Right lobe of liver (tissue), 6 donors: ENCODE results near the gene ZFYVE9. TPM values are rescaled to one million over a fixed set of nuclear protein-coding genes. Genes with fewer than 3 reads are reported as not detected.
"Not testable (repeated sequence)": the region's sequence is repeated elsewhere in the genome, so short reads cannot be mapped to it uniquely, and the experiment has no call there.

Experiments
- ATAC-seq, 4 donors: fragments of 200-7000 bp; cut with Tn5 transposase; one replicate each; pipeline ENCODE4 v1.9.1; 2020; ENCODE audit warnings: mild to moderate bottlenecking in 4 of 4, moderate library complexity in 4 of 4
- DNase-seq, 3 donors: peaks; one replicate each; pipeline ENCODE4 v3.0.0-alpha.2; 2020
- H3K27ac ChIP-seq, 3 donors: fragments of 200-600 bp; one replicate each; pipeline ENCODE4 v1.8.0; 2022
- H3K27me3 ChIP-seq, 2 donors: fragments of 200-600 bp; one replicate each; pipeline ENCODE4 v1.8.0; 2022
- H3K36me3 ChIP-seq, 4 donors: fragments of 200-600 bp; sonication (generic) in 1 of 4; one replicate each; pipeline versions ENCODE4 v1.5.1 to v1.8.0; 2017 to 2022; ENCODE audit warnings: control low read depth in 1 of 4
- H3K4me1 ChIP-seq, 4 donors: fragments of 200-600 bp; sonication (generic) in 1 of 4; one replicate each; pipeline versions ENCODE4 v1.5.1 to v1.8.0; 2017 to 2022; ENCODE audit warnings: control low read depth in 1 of 4
- H3K4me3 ChIP-seq, 3 donors: fragments of 200-600 bp; one replicate each; pipeline ENCODE4 v1.8.0; 2022
- H3K9me3 ChIP-seq, 4 donors: fragments of 200-600 bp; sonication (generic) in 1 of 4; one replicate each; pipeline versions ENCODE4 v1.5.1 to v1.8.0; 2017 to 2022; ENCODE audit warnings: control low read depth in 1 of 4
- POLR2A ChIP-seq: fragments of 450-650 bp; IDR thresholded peaks from one replicate; pipeline ENCODE4 v1.6.1; 2017; ENCODE audit warnings: antibody characterized with exemption, mild to moderate bottlenecking
- WGBS: methylation state at CpG from one replicate; pipeline ENCODE4 v1.1.6; 2018; ENCODE audit warnings: low coverage, low lambda C conversion rate; ENCODE audit not compliant: insufficient coverage; ENCODE audit errors: missing lambda C conversion rate; 5-methylcytosine and 5-hydroxymethylcytosine counted together
- intact Hi-C, 2 donors: fragments of 100-400 bp; cut with DNase I; formaldehyde crosslinking; loops; one replicate each; pipeline versions ENCODE4 v1.11.2 to v1.14.1; 2022
- total RNA-seq, 6 experiments: library from RNA; depleted of rRNA in 2 of 6; stranded (reverse); fragments of >200 nt in 2 of 6; fragmentation: NEBNext Ultra II Directional in 3 of 6; extraction: Animal tissue kit (Norgen Biotek cat#: 25700) in 3 of 6; gene quantifications; one replicate each; pipeline versions ENCODE4 v1.1.0 to v1.2.4, GENCODE V29; 2016 to 2023
- TF ChIP-seq, protein P1 (sequence below), 4 donors: fragments of 200-600 bp in 3 of 4; fragments of 450-650 bp in 1 of 4; IDR thresholded peaks; one replicate each; pipeline versions ENCODE4 v1.5.1 to v1.8.0; 2016 to 2022; ENCODE audit warnings: antibody characterized with exemption in 4 of 4, mild to moderate bottlenecking in 2 of 4
- donor health status: DM: no; HTN: yes; CAD: no.
- donor health status: DM: no; HTN: no; CAD: no.
- donor health status: DM: no; HTN: no; CAD: no.
- donor health status: DM: no; HTN: yes; CAD: no.
- donor health status: DM: no; HTN: yes; CAD: no.

The ZFYVE9 gene
- total RNA-seq, 6 experiments from 2014 or later = 9.6 to 15.6 (median 12.3) TPM

DNA sequence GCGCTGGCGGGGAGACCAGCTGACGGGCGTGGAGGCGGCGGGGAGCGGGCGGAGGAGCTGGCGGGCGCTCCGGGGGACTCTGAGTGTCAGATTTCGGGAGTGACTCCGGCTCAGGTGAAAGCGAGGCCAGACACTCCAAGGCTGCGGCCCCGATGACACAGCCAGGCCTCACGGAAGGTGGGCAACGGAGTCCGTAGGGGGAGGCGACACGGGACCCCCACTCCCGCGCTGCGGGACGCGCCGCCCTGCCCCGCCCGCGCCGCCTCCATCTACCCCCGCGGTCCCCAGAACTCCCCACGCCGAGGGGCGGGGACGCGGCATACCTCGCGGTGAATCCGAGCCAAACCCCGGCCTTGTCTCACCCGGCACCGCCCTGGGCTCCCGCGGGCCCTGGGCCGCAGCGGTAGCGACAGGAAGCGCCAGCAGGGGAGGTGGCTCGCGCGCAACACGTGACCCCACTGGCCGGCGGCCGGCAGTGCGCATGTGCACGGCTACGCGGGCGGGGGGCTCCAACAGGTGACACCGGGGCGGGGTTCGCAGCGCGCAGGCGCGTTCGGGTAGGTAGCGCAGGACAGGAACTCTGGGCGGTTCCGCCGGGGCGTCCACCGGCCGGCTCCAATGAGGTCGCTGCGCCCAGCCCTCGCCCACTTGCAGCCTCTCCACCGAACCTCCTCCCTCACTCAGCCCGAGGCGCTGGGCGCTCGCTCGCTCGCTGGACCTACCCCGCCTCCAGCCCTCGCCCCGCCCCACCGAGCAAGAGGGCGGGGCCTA lies 224.0 kb downstream of the ZFYVE9 start, which contains the start of gene CC2D1B:
Gene CC2D1B, minus strand, starts transcription at position 460 of the 771 bp plus-strand sequence. CDS start 1,585 bp downstream, outside the sequence.
- DNase-seq (peak; percentile 100), ATAC-seq (peak; percentile 92 to 98 (median 94))
- WGBS = 0% methylated on average over 6 of the region's 92 CpGs
- peak within 1 kb of the TSS; percentile 79 to 99 (median 91) for H3K4me3 ChIP-seq
- no peaks in the 10 kb centered on the region for H3K9me3 ChIP-seq
- no peaks in the 10 kb centered on the region for H3K27me3 ChIP-seq
- intact Hi-C loops = no loop called here
- peaks cover 0 to 6% (median 2%) of the 10 kb centered on the region in 4 donors for H3K4me1 ChIP-seq
- H3K36me3 ChIP-seq = peaks cover 0 to 27% (median 9%) of the 10 kb centered on the region in 4 donors
- TF ChIP-seq POLR2A = peak; percentile 96
- TF ChIP-seq, protein P1, sequence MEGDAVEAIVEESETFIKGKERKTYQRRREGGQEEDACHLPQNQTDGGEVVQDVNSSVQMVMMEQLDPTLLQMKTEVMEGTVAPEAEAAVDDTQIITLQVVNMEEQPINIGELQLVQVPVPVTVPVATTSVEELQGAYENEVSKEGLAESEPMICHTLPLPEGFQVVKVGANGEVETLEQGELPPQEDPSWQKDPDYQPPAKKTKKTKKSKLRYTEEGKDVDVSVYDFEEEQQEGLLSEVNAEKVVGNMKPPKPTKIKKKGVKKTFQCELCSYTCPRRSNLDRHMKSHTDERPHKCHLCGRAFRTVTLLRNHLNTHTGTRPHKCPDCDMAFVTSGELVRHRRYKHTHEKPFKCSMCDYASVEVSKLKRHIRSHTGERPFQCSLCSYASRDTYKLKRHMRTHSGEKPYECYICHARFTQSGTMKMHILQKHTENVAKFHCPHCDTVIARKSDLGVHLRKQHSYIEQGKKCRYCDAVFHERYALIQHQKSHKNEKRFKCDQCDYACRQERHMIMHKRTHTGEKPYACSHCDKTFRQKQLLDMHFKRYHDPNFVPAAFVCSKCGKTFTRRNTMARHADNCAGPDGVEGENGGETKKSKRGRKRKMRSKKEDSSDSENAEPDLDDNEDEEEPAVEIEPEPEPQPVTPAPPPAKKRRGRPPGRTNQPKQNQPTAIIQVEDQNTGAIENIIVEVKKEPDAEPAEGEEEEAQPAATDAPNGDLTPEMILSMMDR (IDR thresholded peaks at IDR 0.05) = peak in 2 of 4 donors; percentile 16 to 46
- H3K27ac ChIP-seq = peak within 1 kb of the TSS; percentile 60 to 93 (median 88)

DNA sequence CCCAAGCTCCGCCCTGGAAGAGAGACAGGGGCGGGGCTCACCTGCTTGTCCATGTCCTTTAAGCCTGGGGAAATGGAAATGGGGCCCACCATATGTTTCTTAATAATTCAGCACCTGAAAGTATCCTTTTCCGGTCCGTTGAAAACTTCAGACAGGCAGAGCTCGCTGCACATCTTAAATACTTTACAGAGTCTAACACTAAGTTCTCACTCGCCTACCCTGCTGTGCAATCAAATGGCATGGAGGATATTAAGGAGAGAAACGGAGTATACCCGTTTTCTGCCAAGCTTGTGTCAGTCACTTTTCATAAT lies 224.6 kb downstream of the ZFYVE9 start:
- Histone ChIP-seq H3K27ac (peak overlapping the region in 2 of 3 donors; percentile 88 to 93), H3K27me3 (no peaks in the 10 kb centered on the region), H3K4me3 (peak overlapping the region; percentile 79 to 99 (median 91)), H3K4me1 (peaks cover 0 to 6% (median 2%) of the 10 kb centered on the region in 4 donors), H3K9me3 (no peaks in the 10 kb centered on the region), H3K36me3 (peaks cover 0 to 22% (median 7%) of the 10 kb centered on the region in 4 donors)
- TF ChIP-seq, protein P1 (IDR thresholded peaks at IDR 0.05) = no peak
- TF ChIP-seq POLR2A = no peak
- ATAC-seq (no peak), DNase-seq (no peak)
- intact Hi-C loops = no loop called here
- WGBS = 23% methylated on average over 7 of the region's 8 CpGs

DNA sequence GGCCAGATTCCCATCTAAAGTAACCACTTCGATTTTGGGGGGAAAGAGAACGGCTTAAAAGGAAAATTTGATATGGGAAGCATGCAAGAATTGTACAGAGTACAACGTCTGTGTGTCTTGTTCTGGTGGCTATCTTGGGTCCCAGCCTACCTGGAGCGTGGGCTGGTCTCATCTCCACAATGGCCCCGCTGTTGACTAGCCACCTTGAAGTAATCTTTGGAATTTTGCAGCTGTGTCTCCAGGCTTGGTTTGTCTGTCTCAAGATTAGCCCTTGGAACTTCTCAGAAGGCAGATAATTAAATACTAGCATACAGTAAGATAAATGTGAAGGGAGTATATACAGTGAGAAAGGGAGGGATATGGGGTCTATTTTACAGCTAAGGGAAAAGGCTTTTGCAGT lies 225.4 kb downstream of the ZFYVE9 start:
- Histone ChIP-seq H3K4me3 (no peak overlapping the region), H3K36me3 (peaks cover 0 to 14% (median 3%) of the 10 kb centered on the region in 4 donors), H3K27me3 (no peaks in the 10 kb centered on the region), H3K9me3 (no peaks in the 10 kb centered on the region), H3K4me1 (peaks cover 0 to 6% (median 2%) of the 10 kb centered on the region in 4 donors), H3K27ac (no peak overlapping the region)
- intact Hi-C loops = no loop called here
- no peak for TF ChIP-seq POLR2A
- TF ChIP-seq, protein P1 (IDR thresholded peaks at IDR 0.05) = no peak
- ATAC-seq (no peak), DNase-seq (no peak)
- WGBS = 78% methylated on average over 5 of the region's 5 CpGs

DNA sequence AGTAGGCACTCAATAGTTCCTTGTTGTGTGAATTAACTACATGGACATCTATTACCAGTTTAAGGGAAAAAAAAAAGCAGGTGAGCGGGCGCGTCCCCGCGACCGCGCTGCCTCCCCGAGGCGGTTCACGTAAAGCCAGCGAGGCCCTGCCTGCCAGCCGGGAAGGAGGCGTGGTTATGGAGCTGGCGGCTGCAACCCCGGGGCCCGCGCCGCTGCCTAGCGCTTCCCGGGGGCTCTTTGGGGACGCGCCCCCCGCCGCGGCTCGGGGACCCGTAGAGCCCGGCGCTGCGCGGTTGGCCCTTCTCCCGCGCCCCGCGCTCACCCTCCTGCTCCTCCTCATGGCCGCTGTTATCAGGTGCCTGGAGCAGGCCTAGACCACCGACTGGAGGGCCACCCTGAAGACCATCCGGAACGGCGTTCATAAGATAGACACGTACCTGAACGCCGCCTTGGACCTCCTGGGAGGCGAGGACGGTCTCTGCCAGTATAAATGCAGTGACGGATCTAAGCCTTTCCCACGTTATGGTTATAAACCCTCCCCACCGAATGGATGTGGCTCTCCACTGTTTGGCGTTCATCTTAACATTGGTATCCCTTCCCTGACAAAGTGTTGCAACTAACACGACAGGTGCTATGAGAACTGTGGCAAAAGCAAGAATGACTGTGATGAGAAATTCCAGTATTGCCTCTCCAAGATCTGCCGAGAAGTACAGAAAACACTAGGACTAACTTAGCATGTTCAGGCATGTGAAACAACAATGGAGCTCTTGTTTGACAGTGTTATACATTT lies 226.7 kb downstream of the ZFYVE9 start:
- peaks cover 0 to 4% (median 0%) of the 10 kb centered on the region in 4 donors for H3K36me3 ChIP-seq
- WGBS = 8% methylated on average over 34 of the region's 51 CpGs
- intact Hi-C loops = no loop called here
- H3K4me3 ChIP-seq = peak overlapping the region; percentile 52 to 72 (median 52)
- TF ChIP-seq POLR2A = no peak
- TF ChIP-seq, protein P1 (IDR thresholded peaks at IDR 0.05) = peak in 3 of 4 donors; percentile 14 to 38 (median 21)
- H3K27ac ChIP-seq = no peak overlapping the region
- peaks cover 0 to 6% (median 2%) of the 10 kb centered on the region in 4 donors for H3K4me1 ChIP-seq
- ATAC-seq (peak; percentile 34 to 46 (median 38)), DNase-seq (peak; percentile 77 to 82 (median 78))
- H3K27me3 ChIP-seq = no peaks in the 10 kb centered on the region
- H3K9me3 ChIP-seq = no peaks in the 10 kb centered on the region

DNA sequence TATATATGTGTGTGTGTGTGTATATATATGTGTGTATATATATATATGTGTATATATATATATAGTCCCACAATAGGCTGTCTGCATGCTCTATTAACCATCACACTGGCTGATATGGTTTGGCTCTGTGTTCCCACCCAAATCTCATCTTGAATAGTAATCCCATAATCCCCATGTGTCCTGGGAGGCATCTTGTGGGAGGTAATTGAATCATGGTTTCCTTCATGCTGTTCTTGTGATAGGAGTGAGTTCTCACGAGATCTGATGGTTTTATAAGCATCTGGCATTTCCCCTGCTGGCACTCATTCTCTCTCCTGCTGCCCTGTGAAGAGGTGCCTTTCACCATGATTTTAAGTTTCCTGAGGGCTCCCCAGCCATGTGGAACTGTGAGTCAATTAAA lies 228.0 kb downstream of the ZFYVE9 start:
- H3K4me1 ChIP-seq, H3K4me3 ChIP-seq, H3K9me3 ChIP-seq, H3K27me3 ChIP-seq, H3K36me3 ChIP-seq, intact Hi-C loops, H3K27ac ChIP-seq, ATAC-seq, DNase-seq: not testable (repeated sequence)
- no CpG with 5 or more reads among the region's 1 CpG for WGBS
